GM12878 (cell line): ENCODE data around the gene RANBP3. TPM values are rescaled to one million over a fixed set of nuclear protein-coding genes. Genes with fewer than 3 reads are reported as not detected.

Source experiments
- ATAC-seq: fragments of 200-7000 bp; cut with Tn5 transposase; 3 replicates; pipeline ENCODE4 v1.9.1; 2020; ENCODE audit warnings: mild to moderate bottlenecking, moderate library complexity
- BruUV-seq: library from RNA; stranded (reverse); fragments of 400-500 nt; replicated peaks from 2 replicates; lab custom pipeline; 2021; lab: Mats Ljungman, UMichigan
- CTCF ChIA-PET: fragments of 300-600 bp; sonication (Branson Sonifier 250); formaldehyde crosslinking; extraction: SDS; loops from one replicate; lab custom pipeline; 2021; ENCODE audit warnings: inconsistent platforms; lab: Yijun Ruan, JAX
- POLR2A ChIA-PET: fragments of 350-600 bp; formaldehyde crosslinking; extraction: SDS; loops from one replicate; lab custom pipeline; 2021; ENCODE audit warnings: inconsistent platforms; lab: Charles Lee
- RAD21 ChIA-PET: fragments of 300-600 bp; sonication (Branson Sonifier 250); formaldehyde crosslinking; loops from one replicate; lab custom pipeline; 2023; ENCODE audit warnings: antibody characterized with exemption; ENCODE audit not compliant: unreplicated experiment; lab: Charles Lee
- SMC1A ChIA-PET: fragments of 300-600 bp; sonication (Branson Sonifier 250); formaldehyde crosslinking; loops from one replicate; lab custom pipeline; 2023; ENCODE audit not compliant: unreplicated experiment, uncharacterized antibody; lab: Charles Lee
- DNase-seq: peaks from one replicate; pipeline ENCODE4 v3.0.0-alpha.2; 2011; ENCODE audit warnings: low read depth, low spot score
- FAIRE-seq: peaks from 3 replicates; lab custom pipeline; 2011; peaks lifted over from hg19 to GRCh38; lab: Jason Lieb, UNC
- H2AFZ ChIP-seq: 2 replicates; pipeline ENCODE4 v1.6.0; 2011; ENCODE audit warnings: low read depth, low read length, control low read depth; ENCODE audit not compliant: control insufficient read depth
- H3K27ac ChIP-seq: 2 replicates; pipeline ENCODE4 v1.5.1; 2011; ENCODE audit warnings: control low read depth; ENCODE audit not compliant: control insufficient read depth, insufficient read depth
- H3K27me3 ChIP-seq, 2 experiments: replicated peaks in 1 of 2; 2 replicates each; pipeline versions ENCODE4 v1.6.0 to v1.6.1; 2011; ENCODE audit warnings: low read length in 1 of 2; ENCODE audit not compliant: control insufficient read depth in 2 of 2, insufficient read depth in 2 of 2
- H3K36me3 ChIP-seq, 2 experiments: 2 replicates each; pipeline ENCODE4 v1.5.1; 2011; ENCODE audit warnings: low read length in 1 of 2; ENCODE audit not compliant: control insufficient read depth in 2 of 2, insufficient read depth in 2 of 2
- H3K4me1 ChIP-seq: 2 replicates; pipeline ENCODE4 v1.6.1; 2011; ENCODE audit warnings: mild to moderate bottlenecking, low read length, moderate library complexity, mixed read lengths; ENCODE audit not compliant: control insufficient read depth, insufficient read depth
- H3K4me2 ChIP-seq: 2 replicates; pipeline ENCODE4 v1.6.0; 2011; ENCODE audit warnings: control low read depth; ENCODE audit not compliant: control insufficient read depth, insufficient read depth
- H3K4me3 ChIP-seq: fragments of 200-600 bp; sonication (generic); 2 replicates; pipeline ENCODE4 v1.5.1; 2016
- H3K79me2 ChIP-seq: 2 replicates; pipeline ENCODE4 v1.6.0; 2011; ENCODE audit warnings: low read length; ENCODE audit not compliant: control insufficient read depth, insufficient read depth
- H3K9ac ChIP-seq: 2 replicates; pipeline ENCODE4 v1.8.0; 2011; ENCODE audit warnings: low read length, control low read depth, mixed read lengths; ENCODE audit not compliant: control insufficient read depth, insufficient read depth
- H3K9me3 ChIP-seq: replicated peaks from 3 replicates; pipeline ENCODE4 v1.5.1; 2011; ENCODE audit warnings: mild to moderate bottlenecking, low read length; ENCODE audit not compliant: control insufficient read depth, insufficient read depth
- H4K20me1 ChIP-seq: 2 replicates; pipeline ENCODE4 v1.6.0; 2011; ENCODE audit not compliant: control insufficient read depth, insufficient read depth
- CREB1 ChIP-seq: IDR thresholded peaks from 2 replicates; pipeline ENCODE4 v1.6.1; 2012; ENCODE audit warnings: low read depth, mild to moderate bottlenecking, inconsistent platforms
- CREM ChIP-seq: IDR thresholded peaks from 2 replicates; pipeline ENCODE4 v1.6.1; 2014; ENCODE audit warnings: antibody characterized with exemption, low read depth
- NR2F1 ChIP-seq: fragments of 450-650 bp; conservative IDR thresholded peaks from 2 replicates; pipeline ENCODE4 v1.6.1; 2017; ENCODE audit warnings: mild to moderate bottlenecking
- RCOR1 ChIP-seq: conservative IDR thresholded peaks from 2 replicates; pipeline ENCODE4 v1.6.1; 2012; ENCODE audit warnings: low read depth, low read length, improper control_type of control experiment
- WGBS: methylation state at CpG from one replicate; pipeline ENCODE4 v1.1.6; 2016; ENCODE audit warnings: low lambda C conversion rate; ENCODE audit not compliant: insufficient replicate concordance, insufficient coverage; ENCODE audit errors: missing lambda C conversion rate; 5-methylcytosine and 5-hydroxymethylcytosine counted together
- in situ Hi-C: fragments of 300-500 bp; cut with MboI; formaldehyde crosslinking; loops from 9 replicates; pipeline ENCODE4 v1.14.3; 2018; ENCODE audit warnings: mixed read lengths
- intact Hi-C: fragments of 100-400 bp; cut with micrococcal nuclease; formaldehyde crosslinking; loops from one replicate; pipeline ENCODE4 v1.14.2; 2022; ENCODE audit not compliant: unreplicated experiment
- polyA plus RNA-seq, 11 experiments: library from polyadenylated mRNA; depleted of rRNA in 4 of 11; unstranded in 6 of 11; stranded (reverse) in 5 of 11; fragments of >200 nt; fragmentation: Nextera tagmentation in 4 of 11; fragmentation: Illumina TruSeq in 1 of 11; extraction: Ambion mirVana in 4 of 11; extraction: Trizol in 1 of 11; gene quantifications; 1 replicate in 1 of 11; 2 replicates in 10 of 11; pipeline versions ENCODE4 v1.2.1 to v1.2.3, GENCODE V29; 2011 to 2016; ENCODE audit warnings: inconsistent platforms in 2 of 11, missing spikeins in 2 of 11, low read depth in 1 of 11
- total RNA-seq, 4 experiments: library from RNA; depleted of rRNA in 3 of 4; stranded (reverse); fragments of >200 nt in 3 of 4; fragmentation: Illumina TruSeq in 1 of 4; extraction: Trizol in 1 of 4; gene quantifications; 2 replicates each; pipeline versions ENCODE4 v1.2.1 to v1.2.3, GENCODE V29; 2013 to 2021
- TF ChIP-seq, protein P1 (sequence below): fragments of 450-650 bp; IDR thresholded peaks from 2 replicates; pipeline ENCODE4 v1.6.1; 2017; ENCODE audit warnings: mild to moderate bottlenecking, low read depth, inconsistent platforms; ENCODE audit not compliant: poor library complexity, severe bottlenecking

Gene RANBP3
- total and polyA plus RNA-seq, 10 of the 15 experiments (the other 5 are each of a cell fraction or from before 2014, with no cell fraction given), result 1.1 to 81.6 (median 60.0) TPM

DNA sequence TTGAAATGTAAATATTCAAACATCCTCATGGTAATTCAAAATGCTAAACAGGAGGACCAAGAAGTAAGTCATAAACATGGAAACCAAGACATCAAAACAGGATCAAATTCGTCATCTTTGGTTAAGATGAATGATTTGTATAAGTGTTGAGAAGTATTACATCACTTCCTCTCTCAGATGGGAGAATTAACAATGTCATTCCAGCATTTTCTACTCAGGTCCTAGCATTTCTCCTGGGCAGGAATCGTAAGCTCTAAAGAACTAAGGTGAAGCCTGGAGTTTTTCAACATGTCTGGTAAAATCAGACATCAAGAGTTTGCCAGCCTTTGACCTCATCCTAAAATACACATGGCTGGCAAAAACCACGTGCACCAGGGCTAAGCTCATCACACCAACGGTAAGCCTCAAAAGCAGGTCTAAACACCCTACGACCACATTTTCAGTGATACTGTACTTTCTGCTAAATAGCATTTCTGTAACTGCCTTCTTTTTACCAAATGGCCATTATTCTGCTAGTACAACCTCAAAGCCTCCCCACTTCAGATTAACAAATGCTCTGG, 24.8 kb downstream of the RANBP3 start:
- Histone ChIP-seq H4K20me1 (no peaks in the 10 kb centered on the region; the same call in none of the 2 replicates), H3K27ac (no peak overlapping the region), H2AFZ (no peak overlapping the region), H3K36me3 (peaks cover 6 to 15% of the 10 kb centered on the region in 2 experiments; a peak in 3 of 4 replicates), H3K27me3 (no peaks in the 10 kb centered on the region), H3K9me3 (no peaks in the 10 kb centered on the region), H3K79me2 (peaks cover 52% of the 10 kb centered on the region), H3K4me1 (peaks cover 22% of the 10 kb centered on the region), H3K9ac (no peak overlapping the region), H3K4me2 (no peak overlapping the region), H3K4me3 (no peak overlapping the region)
- ChIA-PET POLR2A (no interaction called here), RAD21 (no interaction called here), SMC1A (no interaction called here), CTCF (interaction anchor here (1.0 to 4.0 kb wide), 2 partner anchors 15 to 69 kb away, joined by 3 to 16 read pairs; no protein-coding TSS in a partner anchor)
- no peak for DNase-seq
- in situ Hi-C loops (no loop called here), intact Hi-C loops (no loop called here)
- peak; percentile 54 for FAIRE-seq
- 69% methylated on average over 5 of the region's 5 CpGs for WGBS
- TF ChIP-seq NR2F1 (no peak), RCOR1 (no peak), CREB1 (peak; percentile 52), CREM (0 out of 2 replicates have a peak, but pooled peaks have one; percentile 18)
- TF ChIP-seq, protein P1, sequence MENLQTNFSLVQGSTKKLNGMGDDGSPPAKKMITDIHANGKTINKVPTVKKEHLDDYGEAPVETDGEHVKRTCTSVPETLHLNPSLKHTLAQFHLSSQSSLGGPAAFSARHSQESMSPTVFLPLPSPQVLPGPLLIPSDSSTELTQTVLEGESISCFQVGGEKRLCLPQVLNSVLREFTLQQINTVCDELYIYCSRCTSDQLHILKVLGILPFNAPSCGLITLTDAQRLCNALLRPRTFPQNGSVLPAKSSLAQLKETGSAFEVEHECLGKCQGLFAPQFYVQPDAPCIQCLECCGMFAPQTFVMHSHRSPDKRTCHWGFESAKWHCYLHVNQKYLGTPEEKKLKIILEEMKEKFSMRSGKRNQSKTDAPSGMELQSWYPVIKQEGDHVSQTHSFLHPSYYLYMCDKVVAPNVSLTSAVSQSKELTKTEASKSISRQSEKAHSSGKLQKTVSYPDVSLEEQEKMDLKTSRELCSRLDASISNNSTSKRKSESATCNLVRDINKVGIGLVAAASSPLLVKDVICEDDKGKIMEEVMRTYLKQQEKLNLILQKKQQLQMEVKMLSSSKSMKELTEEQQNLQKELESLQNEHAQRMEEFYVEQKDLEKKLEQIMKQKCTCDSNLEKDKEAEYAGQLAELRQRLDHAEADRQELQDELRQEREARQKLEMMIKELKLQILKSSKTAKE, result no peak
- no TSS peak for BruUV-seq
- no peak for ATAC-seq
